Stimulated activated CD4-positive, alpha-beta T cell treated with anti-CD3 and anti-CD28 coated beads, Interleukin-12 subunit alpha, Interleukin-12 subunit beta, amount 100 ng/mL, for 48 hours (primary cell): ENCODE measurements around the gene PPIL6.

Experiments used
- DNase-seq, 3 donors: peaks; one replicate each; pipeline ENCODE4 v3.0.0-alpha.2; 2020; ENCODE audit warnings: low read depth in 2 of 3, low spot score in 1 of 3

PPIL6 gene

GRCh38 chr6:109440331-109441068 lies at the start of gene PPIL6, which contains the start of gene SMPD2:
PPIL6 (minus strand) TSS chr6:109440628; CDS start chr6:109440590, 38 bp downstream.
SMPD2 (plus strand) TSS chr6:109440724; CDS start chr6:109441122, 398 bp downstream.
- peak; percentile 50 to 77 (median 56) for DNase-seq

GRCh38 chr6:109488001-109488400 lies 47.6 kb upstream of the PPIL6 start:
- no peak for DNase-seq

GRCh38 chr6:109486068-109486467 lies 45.6 kb upstream of the PPIL6 start:
- no peak for DNase-seq

GRCh38 chr6:109485266-109485935 lies 45.0 kb upstream of the PPIL6 start:
- no peak for DNase-seq

GRCh38 chr6:109484122-109484521 lies 43.7 kb upstream of the PPIL6 start:
- no peak for DNase-seq

- no peak for DNase-seq
Measured at GRCh38 chr6:109483735-109484057, 43.3 kb upstream of the PPIL6 start.

GRCh38 chr6:109482905-109483734 lies 42.7 kb upstream of the PPIL6 start, which contains the start of gene ZBTB24:
ZBTB24 (minus strand) TSS chr6:109483219; CDS start chr6:109482026, 1,193 bp downstream.
- peak; percentile 78 to 93 (median 80) for DNase-seq

- DNase-seq = no peak
Measured at GRCh38 chr6:109480993-109481480, 40.6 kb upstream of the PPIL6 start.

GRCh38 chr6:109478841-109479624 lies 38.6 kb upstream of the PPIL6 start:
- DNase-seq = no peak

- no peak for DNase-seq
Measured at GRCh38 chr6:109478222-109478805, 37.9 kb upstream of the PPIL6 start.

- no peak for DNase-seq
Measured at GRCh38 chr6:109477725-109478124, 37.3 kb upstream of the PPIL6 start.

GRCh38 chr6:109477184-109477583 lies 36.8 kb upstream of the PPIL6 start:
- no peak for DNase-seq

- DNase-seq = no peak
Measured at GRCh38 chr6:109475625-109476024, 35.2 kb upstream of the PPIL6 start.

- DNase-seq = no peak
Measured at GRCh38 chr6:109474995-109475394, 34.6 kb upstream of the PPIL6 start.

- DNase-seq = no peak
Measured at GRCh38 chr6:109473120-109473519, 32.7 kb upstream of the PPIL6 start.

GRCh38 chr6:109472132-109472995 lies 31.9 kb upstream of the PPIL6 start:
- DNase-seq = no peak

- DNase-seq = no peak
Measured at GRCh38 chr6:109471105-109471810, 30.8 kb upstream of the PPIL6 start.

GRCh38 chr6:109469591-109470189 lies 29.3 kb upstream of the PPIL6 start:
- no peak for DNase-seq
